Measurements from ENCODE around the gene RSU1. TPM values are rescaled to one million over a fixed set of nuclear protein-coding genes. Genes with fewer than 3 reads are reported as not detected.

RSU1 gene
- total RNA-seq, 1 donor from 2014 or later = 25.0 TPM

- FAIRE-seq (no peak), DNase-seq (ENCODE audit: low read depth) (no peak)
- TF ChIP-seq, protein P1, sequence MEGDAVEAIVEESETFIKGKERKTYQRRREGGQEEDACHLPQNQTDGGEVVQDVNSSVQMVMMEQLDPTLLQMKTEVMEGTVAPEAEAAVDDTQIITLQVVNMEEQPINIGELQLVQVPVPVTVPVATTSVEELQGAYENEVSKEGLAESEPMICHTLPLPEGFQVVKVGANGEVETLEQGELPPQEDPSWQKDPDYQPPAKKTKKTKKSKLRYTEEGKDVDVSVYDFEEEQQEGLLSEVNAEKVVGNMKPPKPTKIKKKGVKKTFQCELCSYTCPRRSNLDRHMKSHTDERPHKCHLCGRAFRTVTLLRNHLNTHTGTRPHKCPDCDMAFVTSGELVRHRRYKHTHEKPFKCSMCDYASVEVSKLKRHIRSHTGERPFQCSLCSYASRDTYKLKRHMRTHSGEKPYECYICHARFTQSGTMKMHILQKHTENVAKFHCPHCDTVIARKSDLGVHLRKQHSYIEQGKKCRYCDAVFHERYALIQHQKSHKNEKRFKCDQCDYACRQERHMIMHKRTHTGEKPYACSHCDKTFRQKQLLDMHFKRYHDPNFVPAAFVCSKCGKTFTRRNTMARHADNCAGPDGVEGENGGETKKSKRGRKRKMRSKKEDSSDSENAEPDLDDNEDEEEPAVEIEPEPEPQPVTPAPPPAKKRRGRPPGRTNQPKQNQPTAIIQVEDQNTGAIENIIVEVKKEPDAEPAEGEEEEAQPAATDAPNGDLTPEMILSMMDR (IDR thresholded peaks at IDR 0.05; ENCODE audit: insufficient read depth, low read length, severe bottlenecking) = no peak
- Histone ChIP-seq H3K27me3 (ENCODE audit: control insufficient read depth, insufficient read depth, low read length) (no peaks in the 10 kb centered on the region), H3K36me3 (ENCODE audit: control insufficient read depth, insufficient read depth, low read length) (no peaks in the 10 kb centered on the region), H3K4me3 (ENCODE audit: low read depth, low read length) (no peak overlapping the region)
Observed at GRCh38 chr10:16643502-16643901, 173.7 kb downstream of the RSU1 start.

DNA sequence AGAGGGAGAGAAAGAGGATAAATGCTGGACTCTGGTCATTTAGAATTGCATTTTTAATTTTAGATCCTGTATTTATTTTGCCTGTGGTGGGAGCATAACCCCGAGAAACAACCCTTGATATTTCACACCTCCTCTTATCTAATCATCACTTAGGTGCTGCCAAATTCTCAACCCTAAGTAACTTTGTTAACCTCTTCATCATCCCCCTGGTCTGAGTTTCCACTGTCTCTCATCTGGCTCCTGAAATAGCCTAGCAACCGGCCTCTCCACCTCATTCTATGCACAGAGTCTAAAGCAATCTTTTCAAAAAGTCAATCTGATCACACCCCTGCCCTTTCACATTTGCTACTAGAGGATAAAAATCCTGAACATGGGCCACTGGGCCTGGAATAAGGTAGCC, 177.1 kb downstream of the RSU1 start:
- no peaks in the 10 kb centered on the region for H3K36me3 ChIP-seq (ENCODE audit: control insufficient read depth, insufficient read depth, low read length)
- H3K4me3 ChIP-seq (ENCODE audit: low read depth, low read length) = no peak overlapping the region
- no peak for FAIRE-seq
- no peak for DNase-seq (ENCODE audit: low read depth)
- TF ChIP-seq, protein P1 (IDR thresholded peaks at IDR 0.05; ENCODE audit: insufficient read depth, low read length, severe bottlenecking) = no peak
- H3K27me3 ChIP-seq (ENCODE audit: control insufficient read depth, insufficient read depth, low read length) = no peaks in the 10 kb centered on the region

DNA sequence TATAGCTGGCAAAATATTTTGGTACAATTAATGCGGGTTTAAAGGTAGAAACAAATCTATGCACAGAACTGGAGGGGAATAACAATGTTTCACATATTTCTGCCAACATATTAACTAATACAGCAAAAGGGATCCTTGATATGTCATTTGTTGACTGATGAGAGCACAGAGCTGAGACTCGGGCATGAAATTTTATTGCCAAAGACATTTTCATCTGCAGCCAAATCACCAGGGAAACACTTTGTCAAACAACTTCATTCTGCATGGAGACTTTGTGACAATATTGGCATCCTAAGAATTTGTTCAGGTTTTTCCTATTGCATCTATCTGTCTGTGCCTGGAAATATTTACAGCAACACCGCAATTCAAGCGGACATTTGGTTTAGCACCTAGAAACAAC, 177.8 kb downstream of the RSU1 start:
- no peak for DNase-seq (ENCODE audit: low read depth)
- no peak for FAIRE-seq
- H3K4me3 ChIP-seq (ENCODE audit: low read depth, low read length) = no peak overlapping the region
- TF ChIP-seq, protein P1 (IDR thresholded peaks at IDR 0.05; ENCODE audit: insufficient read depth, low read length, severe bottlenecking) = no peak
- H3K36me3 ChIP-seq (ENCODE audit: control insufficient read depth, insufficient read depth, low read length) = no peaks in the 10 kb centered on the region
- no peaks in the 10 kb centered on the region for H3K27me3 ChIP-seq (ENCODE audit: control insufficient read depth, insufficient read depth, low read length)

- FAIRE-seq (no peak), DNase-seq (ENCODE audit: low read depth) (no peak)
- H3K27me3 ChIP-seq (ENCODE audit: control insufficient read depth, insufficient read depth, low read length) = no peaks in the 10 kb centered on the region
- H3K36me3 ChIP-seq (ENCODE audit: control insufficient read depth, insufficient read depth, low read length) = no peaks in the 10 kb centered on the region
- H3K4me3 ChIP-seq (ENCODE audit: low read depth, low read length) = no peak overlapping the region
- TF ChIP-seq, protein P1 (IDR thresholded peaks at IDR 0.05; ENCODE audit: insufficient read depth, low read length, severe bottlenecking) = no peak
Observed at GRCh38 chr10:16632996-16633395, 184.2 kb downstream of the RSU1 start.

GRCh38 chr10:16626697-16627096, 190.5 kb downstream of the RSU1 start:
- DNase-seq (ENCODE audit: low read depth) (no peak), FAIRE-seq (no peak)
- Histone ChIP-seq H3K27me3 (ENCODE audit: control insufficient read depth, insufficient read depth, low read length) (no peaks in the 10 kb centered on the region), H3K4me3 (ENCODE audit: low read depth, low read length) (no peak overlapping the region), H3K36me3 (ENCODE audit: control insufficient read depth, insufficient read depth, low read length) (no peaks in the 10 kb centered on the region)
- TF ChIP-seq, protein P1 (IDR thresholded peaks at IDR 0.05; ENCODE audit: insufficient read depth, low read length, severe bottlenecking) = no peak

- no peaks in the 10 kb centered on the region for H3K36me3 ChIP-seq (ENCODE audit: control insufficient read depth, insufficient read depth, low read length)
- TF ChIP-seq, protein P1 (IDR thresholded peaks at IDR 0.05; ENCODE audit: insufficient read depth, low read length, severe bottlenecking) = no peak
- no peak for DNase-seq (ENCODE audit: low read depth)
- no peak overlapping the region for H3K4me3 ChIP-seq (ENCODE audit: low read depth, low read length)
- no peak for FAIRE-seq
- no peaks in the 10 kb centered on the region for H3K27me3 ChIP-seq (ENCODE audit: control insufficient read depth, insufficient read depth, low read length)
Observed at GRCh38 chr10:16612981-16613355, 204.3 kb downstream of the RSU1 start.

Data from bronchial epithelial cell (primary cell).